Lower leg skin (tissue), 4 donors: ENCODE measurements around the gene WIPF2. TPM values are rescaled to one million over a fixed set of nuclear protein-coding genes. Genes with fewer than 3 reads are reported as not detected.

ENCODE experiments used
- DNase-seq, 2 donors: peaks; one replicate each; pipeline ENCODE4 v3.0.0-alpha.2; 2019; ENCODE audit warnings: low spot score in 2 of 2
- H3K4me3 ChIP-seq: fragments of 200-600 bp; sonication (generic); 2 replicates; pipeline ENCODE4 v1.5.1; 2017; ENCODE audit warnings: mild to moderate bottlenecking, low read depth; ENCODE audit not compliant: poor library complexity, severe bottlenecking
- CTCF ChIP-seq, 3 donors: fragments of 450-650 bp; IDR thresholded peaks; one replicate each; pipeline ENCODE4 v1.5.1; 2016; ENCODE audit warnings: antibody characterized with exemption in 3 of 3, mild to moderate bottlenecking in 3 of 3, moderate library complexity in 2 of 3
- POLR2A ChIP-seq, 2 donors: fragments of 450-650 bp; IDR thresholded peaks; one replicate each; pipeline ENCODE4 v1.6.1; 2016 to 2017; ENCODE audit warnings: antibody characterized with exemption in 2 of 2, mild to moderate bottlenecking in 1 of 2, moderate library complexity in 1 of 2
- WGBS, 2 donors: methylation state at CpG; one replicate each; pipeline ENCODE4 v1.1.5; 2018; 5-methylcytosine and 5-hydroxymethylcytosine counted together
- intact Hi-C: fragments of 100-400 bp; cut with DNase I; formaldehyde crosslinking; loops from one replicate; pipeline ENCODE4 v1.15.0; 2023; ENCODE audit warnings: low total_unique reads
- total RNA-seq, 4 donors: library from RNA; depleted of rRNA; stranded (reverse); fragments of >200 nt; gene quantifications; one replicate each; pipeline ENCODE4 v1.1.0, GENCODE V29; 2016

The WIPF2 gene
- total RNA-seq, 4 donors from 2014 or later = 14.5 to 24.3 (median 18.5) TPM

DNA sequence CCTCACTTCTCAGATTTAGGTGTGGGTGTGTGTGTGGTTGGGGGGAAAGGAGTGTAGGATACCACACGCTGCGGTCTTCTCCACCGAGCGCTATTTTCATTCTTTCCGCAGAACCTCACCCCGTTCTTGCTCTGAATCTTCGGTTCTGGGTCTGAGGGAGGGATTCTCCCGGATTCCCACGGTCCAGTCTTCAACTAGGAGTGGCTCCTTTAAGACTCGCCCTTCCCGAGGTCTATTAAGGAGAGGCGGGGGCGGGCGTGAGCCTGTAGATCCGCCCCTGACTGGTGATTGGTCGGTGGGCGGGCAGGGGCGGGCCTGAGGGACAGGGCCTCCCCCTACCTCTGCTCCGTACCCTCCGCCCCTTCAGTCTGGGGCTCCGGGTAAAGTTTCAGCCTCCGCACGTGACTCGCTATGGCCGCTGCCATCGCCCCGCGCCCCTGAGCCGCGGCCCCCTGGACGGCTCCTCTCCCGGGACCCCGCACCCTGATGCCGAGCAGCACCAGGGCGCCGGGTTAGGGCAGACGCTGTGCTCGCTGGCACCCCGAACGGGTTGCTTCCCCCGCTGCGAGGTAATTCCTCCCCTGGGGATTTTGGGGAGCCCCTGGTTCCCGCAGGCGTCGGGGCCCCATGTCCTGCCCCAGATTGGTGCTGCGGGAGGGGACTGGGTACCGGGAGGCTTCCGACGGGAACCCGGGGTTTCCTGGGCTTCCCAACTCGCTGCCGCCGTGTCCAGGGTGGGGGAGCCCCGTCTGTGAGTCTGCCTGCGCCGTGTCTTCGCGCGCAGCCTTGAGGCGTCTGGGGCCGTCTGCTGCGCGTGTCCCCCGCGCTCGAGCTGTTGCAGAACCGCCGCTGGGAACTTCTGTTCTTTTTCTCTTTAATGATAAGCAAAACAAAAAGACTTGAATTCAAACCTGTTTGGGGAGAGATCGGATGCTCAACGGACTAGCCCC lies 99.1 kb downstream of the WIPF2 start:
- WGBS, 2 donors = 0% methylated on average over 29 to 55 of the region's 70 CpGs
- peak overlapping the region; percentile 97 for H3K4me3 ChIP-seq
- intact Hi-C loops = no loop called here
- DNase-seq = peak; percentile 96 to 99
- no peak for TF ChIP-seq CTCF (IDR thresholded peaks at IDR 0.05)
- no peak for TF ChIP-seq POLR2A (IDR thresholded peaks at IDR 0.05)

- 2 to 5% methylated on average over 13 of the region's 13 CpGs for WGBS, 2 donors
- peak in 1 of 2 donors; percentile 88 for DNase-seq
Measured at GRCh38 chr17:40318830-40319391, 99.8 kb downstream of the WIPF2 start.

DNA sequence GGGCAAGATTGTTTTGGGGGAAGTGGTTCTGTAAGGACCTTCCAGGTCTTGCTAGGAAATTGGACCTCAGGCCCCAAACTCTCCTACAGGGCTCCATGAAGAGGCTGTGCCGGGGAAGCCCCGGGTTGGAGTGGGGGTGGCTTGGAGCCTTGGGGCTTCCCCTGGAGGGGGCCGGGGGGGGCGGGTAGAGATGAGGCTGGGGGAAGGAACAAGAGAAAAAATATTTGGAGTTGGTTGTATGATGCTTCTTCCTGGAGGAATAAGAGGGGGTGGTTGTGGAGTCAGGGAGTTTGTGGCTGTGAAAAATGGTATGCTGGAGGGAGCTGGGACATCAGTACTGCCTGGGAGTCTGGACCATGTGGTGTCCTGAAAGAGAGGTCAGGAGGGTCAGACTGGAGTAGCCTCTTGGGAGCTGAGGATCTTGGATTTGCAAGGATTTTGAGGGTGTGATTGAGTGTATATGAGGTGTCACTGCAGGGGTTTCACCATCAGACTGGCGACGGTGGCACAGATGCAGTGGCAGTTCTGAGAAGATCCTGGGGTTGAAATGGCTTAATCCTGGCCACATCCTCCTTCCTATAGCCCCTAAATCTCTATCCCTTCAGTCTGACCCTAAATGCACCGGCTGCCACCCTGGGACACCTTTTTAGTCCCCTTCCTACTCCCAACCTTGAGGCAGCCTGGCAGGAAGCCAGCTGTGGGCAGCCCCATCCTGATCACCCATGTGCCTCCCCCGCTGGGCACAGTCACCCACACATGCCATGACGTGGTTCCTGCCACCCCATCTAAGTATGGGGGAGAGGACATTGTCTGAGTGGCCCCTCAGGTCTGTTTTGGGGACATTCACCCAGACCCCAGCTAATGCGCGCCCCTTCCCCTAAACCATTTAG lies 100.8 kb downstream of the WIPF2 start:
- DNase-seq = peak in 1 of 2 donors; percentile 95
- 32 to 37% methylated on average over 11 of the region's 11 CpGs for WGBS, 2 donors
- TF ChIP-seq CTCF (IDR thresholded peaks at IDR 0.05) = no peak
- TF ChIP-seq POLR2A (IDR thresholded peaks at IDR 0.05) = no peak
- intact Hi-C loops = no loop called here
- no peak overlapping the region for H3K4me3 ChIP-seq

More at GRCh38 chr17:40318830-40319391, 99.8 kb downstream of the WIPF2 start:
- intact Hi-C loops = no loop called here
- peak overlapping the region; percentile 97 for H3K4me3 ChIP-seq
- TF ChIP-seq POLR2A (IDR thresholded peaks at IDR 0.05) = no peak
- no peak for TF ChIP-seq CTCF (IDR thresholded peaks at IDR 0.05)

GRCh38 chr17:40320756-40321523 lies 101.8 kb downstream of the WIPF2 start:
- H3K4me3 ChIP-seq = no peak overlapping the region
- no peak for TF ChIP-seq POLR2A (IDR thresholded peaks at IDR 0.05)
- TF ChIP-seq CTCF (IDR thresholded peaks at IDR 0.05) = no peak
- intact Hi-C loops = no loop called here
- 5 to 10% methylated on average over 19 of the region's 19 CpGs for WGBS, 2 donors
- peak in 1 of 2 donors; percentile 96 for DNase-seq

GRCh38 chr17:40321524-40321929 lies 102.4 kb downstream of the WIPF2 start:
- no peak overlapping the region for H3K4me3 ChIP-seq
- intact Hi-C loops = no loop called here
- TF ChIP-seq CTCF (IDR thresholded peaks at IDR 0.05) (no peak), POLR2A (IDR thresholded peaks at IDR 0.05) (no peak)
- DNase-seq = no peak
- WGBS, 2 donors = 31 to 43% methylated on average over 4 of the region's 4 CpGs
